HCT116 (cell line): ENCODE results near the gene SECISBP2. TPM values are rescaled to one million over a fixed set of nuclear protein-coding genes. Genes with fewer than 3 reads are reported as not detected.

Experiments used
- ATAC-seq: fragments of 200-7000 bp; cut with Tn5 transposase; 2 replicates; pipeline ENCODE4 v1.9.1; 2020; ENCODE audit warnings: mild to moderate bottlenecking, moderate library complexity
- BruUV-seq: library from RNA; stranded (reverse); fragments of 400-500 nt; replicated peaks from 2 replicates; lab custom pipeline; 2021; lab: Mats Ljungman, UMichigan
- CTCF ChIA-PET: fragments of 300-600 bp; sonication (Branson Sonifier 250); formaldehyde crosslinking; loops from one replicate; lab custom pipeline; 2021; ENCODE audit warnings: antibody characterized with exemption; lab: Charles Lee
- POLR2A ChIA-PET: fragments of 300-600, 350-600 bp; sonication (Branson Sonifier 250); formaldehyde crosslinking; loops from one replicate; lab custom pipeline; 2021; ENCODE audit warnings: antibody characterized with exemption; lab: Charles Lee
- RAD21 ChIA-PET, 2 experiments: fragments of 300-600 bp; sonication (Branson Sonifier 250); formaldehyde crosslinking; loops; one replicate each; lab custom pipeline; 2023; ENCODE audit warnings: low total read pairs in 2 of 2; ENCODE audit not compliant: uncharacterized antibody in 2 of 2, unreplicated experiment in 2 of 2, low non-redundant PET in 1 of 2; lab: Charles Lee
- DNase-seq: peaks from one replicate; pipeline ENCODE4 v3.0.0-alpha.2; 2010; ENCODE audit warnings: low read depth, low spot score
- H2AFZ ChIP-seq: fragments of 200-600 bp; shearing (Covaris generic), sonication (generic); 2 replicates; pipeline ENCODE4 v1.6.1; 2017; ENCODE audit warnings: low read depth, mixed run types, mixed read lengths, antibody characterized with exemption, low read length; ENCODE audit not compliant: poor library complexity, severe bottlenecking
- H3K27ac ChIP-seq: 2 replicates; pipeline ENCODE4 v1.5.1; 2012; ENCODE audit warnings: low read depth, low read length
- H3K27me3 ChIP-seq: fragments of 200-600 bp; sonication (generic); 2 replicates; pipeline ENCODE4 v1.6.1; 2016; ENCODE audit warnings: mixed run types, low read length, mixed read lengths; ENCODE audit not compliant: insufficient read depth
- H3K36me3 ChIP-seq, 2 experiments: fragments of 200-500 bp in 1 of 2; fragments of 200-600 bp in 1 of 2; sonication (Bioruptor generic) in 1 of 2; sonication (generic) in 1 of 2; 2 replicates each; pipeline versions ENCODE4 v1.5.1 to v1.6.1; 2014 to 2016; ENCODE audit warnings: low read length in 2 of 2, inconsistent platforms in 1 of 2, mixed read lengths in 1 of 2, mixed run types in 1 of 2; ENCODE audit not compliant: insufficient read depth in 2 of 2, control insufficient read depth in 1 of 2
- H3K4me1 ChIP-seq, 2 experiments: fragments of 200-600 bp in 1 of 2; sonication (generic) in 1 of 2; 2 replicates each; pipeline versions ENCODE4 v1.5.1 to v1.6.1; 2012 to 2017; ENCODE audit warnings: low read length in 2 of 2, inconsistent platforms in 1 of 2, mild to moderate bottlenecking in 1 of 2, mixed read lengths in 1 of 2, mixed run types in 1 of 2, moderate library complexity in 1 of 2; ENCODE audit not compliant: insufficient read depth in 2 of 2, control insufficient read depth in 1 of 2
- H3K4me2 ChIP-seq: fragments of 200-600 bp; sonication (generic); 2 replicates; pipeline ENCODE4 v1.6.1; 2017; ENCODE audit warnings: mixed run types, low read length, mixed read lengths
- H3K4me3 ChIP-seq, 2 experiments: fragments of 200-600 bp in 1 of 2; sonication (generic) in 1 of 2; replicated peaks in 1 of 2; 2 replicates each; pipeline ENCODE4 v1.5.1; 2011 to 2016; ENCODE audit warnings: low read length in 2 of 2, control low read depth in 1 of 2, low read depth in 1 of 2, mild to moderate bottlenecking in 1 of 2, mixed read lengths in 1 of 2, mixed run types in 1 of 2
- H3K79me2 ChIP-seq: fragments of 200-600 bp; sonication (generic); 2 replicates; pipeline ENCODE4 v1.6.1; 2017; ENCODE audit warnings: mild to moderate bottlenecking, mixed run types, low read length, moderate library complexity, mixed read lengths; ENCODE audit not compliant: insufficient read depth
- H3K9ac ChIP-seq: fragments of 200-600 bp; sonication (generic); 2 replicates; pipeline ENCODE4 v1.6.1; 2016; ENCODE audit warnings: low read length, mixed read lengths
- H3K9me2 ChIP-seq: fragments of 200-600 bp; sonication (generic), shearing (Covaris generic); 2 replicates; pipeline ENCODE4 v1.6.1; 2017; ENCODE audit warnings: mixed run types, mild to moderate bottlenecking, moderate library complexity; ENCODE audit not compliant: insufficient read depth
- H3K9me3 ChIP-seq, 2 experiments: fragments of 200-500 bp in 1 of 2; fragments of 200-600 bp in 1 of 2; sonication (Bioruptor generic) in 1 of 2; sonication (generic) in 1 of 2; 2 replicates each; pipeline ENCODE4 v1.6.1; 2014 to 2017; ENCODE audit warnings: low read length in 2 of 2, mixed read lengths in 2 of 2, inconsistent platforms in 1 of 2, low read depth in 1 of 2, mild to moderate bottlenecking in 1 of 2, mixed run types in 1 of 2, moderate library complexity in 1 of 2; ENCODE audit not compliant: control insufficient read depth in 1 of 2, insufficient read depth in 1 of 2
- H4K20me1 ChIP-seq: fragments of 200-600 bp; sonication (generic), shearing (Covaris generic); 2 replicates; pipeline ENCODE4 v1.6.1; 2017; ENCODE audit warnings: mixed run types, mild to moderate bottlenecking, moderate library complexity; ENCODE audit not compliant: insufficient read depth
- CBX3 ChIP-seq: IDR thresholded peaks from 2 replicates; pipeline ENCODE4 v1.6.1; 2012; ENCODE audit warnings: low read depth
- CEBPB ChIP-seq: IDR thresholded peaks from 2 replicates; pipeline ENCODE4 v1.6.1; 2012; ENCODE audit warnings: low read depth
- ELF1 ChIP-seq: IDR thresholded peaks from 2 replicates; pipeline ENCODE4 v1.6.1; 2012; ENCODE audit warnings: low read depth, borderline replicate concordance
- EZH2 ChIP-seq: fragments of 200-600 bp; sonication (generic); IDR thresholded peaks from 2 replicates; pipeline ENCODE4 v1.6.1; 2017; ENCODE audit warnings: antibody characterized with exemption, mixed run types
- EZH2phosphoT487 ChIP-seq: fragments of 200-600 bp; IDR thresholded peaks from 2 replicates; pipeline ENCODE4 v1.6.1; 2018; ENCODE audit warnings: antibody characterized with exemption, borderline replicate concordance
- JUND ChIP-seq: IDR thresholded peaks from 2 replicates; pipeline ENCODE4 v1.6.1; 2012
- POLR2AphosphoS5 ChIP-seq: IDR thresholded peaks from 2 replicates; pipeline ENCODE4 v1.6.1; 2011; ENCODE audit warnings: mild to moderate bottlenecking, low read depth, low read length, moderate library complexity
- SIN3A ChIP-seq: IDR thresholded peaks from 2 replicates; pipeline ENCODE4 v1.6.1; 2012; ENCODE audit warnings: low read depth
- SP1 ChIP-seq: IDR thresholded peaks from 2 replicates; pipeline ENCODE4 v1.6.1; 2012; ENCODE audit warnings: low read depth
- SRF ChIP-seq: IDR thresholded peaks from 2 replicates; pipeline ENCODE4 v1.6.1; 2012; ENCODE audit warnings: low read depth
- TCF7L2 ChIP-seq: IDR thresholded peaks from 2 replicates; pipeline ENCODE4 v1.7.0; 2011; ENCODE audit warnings: borderline replicate concordance, inconsistent platforms; ENCODE audit not compliant: insufficient read depth, insufficient read length; ENCODE audit errors: extremely low read depth
- ZBTB33 ChIP-seq: IDR thresholded peaks from 2 replicates; pipeline ENCODE4 v1.6.1; 2011; ENCODE audit warnings: mild to moderate bottlenecking, low read length, moderate library complexity; ENCODE audit not compliant: insufficient replicate concordance; ENCODE audit errors: extremely low read depth
- ZFX ChIP-seq: fragments of 450-650 bp; IDR thresholded peaks from 2 replicates; pipeline ENCODE4 v1.6.1; 2017
- ZNF274 ChIP-seq: fragments of 200-500 bp; sonication (Bioruptor generic); IDR thresholded peaks from 2 replicates; pipeline ENCODE4 v1.6.1; 2014; ENCODE audit warnings: mild to moderate bottlenecking, low read depth, low read length, inconsistent platforms
- intact Hi-C: fragments of 100-400 bp; cut with micrococcal nuclease; formaldehyde crosslinking; loops from 2 replicates; pipeline ENCODE4 v1.10.0; 2022
- total RNA-seq: library from RNA; stranded (reverse); gene quantifications from one replicate; pipeline ENCODE4 v1.2.1, GENCODE V29; 2021; ENCODE audit not compliant: unreplicated experiment
- TF ChIP-seq, protein P1 (sequence below): IDR thresholded peaks from 2 replicates; pipeline ENCODE4 v1.6.1; 2012; ENCODE audit warnings: low read depth

SECISBP2 gene
- total RNA-seq, 1 experiment from 2014 or later = 41.6 TPM

DNA sequence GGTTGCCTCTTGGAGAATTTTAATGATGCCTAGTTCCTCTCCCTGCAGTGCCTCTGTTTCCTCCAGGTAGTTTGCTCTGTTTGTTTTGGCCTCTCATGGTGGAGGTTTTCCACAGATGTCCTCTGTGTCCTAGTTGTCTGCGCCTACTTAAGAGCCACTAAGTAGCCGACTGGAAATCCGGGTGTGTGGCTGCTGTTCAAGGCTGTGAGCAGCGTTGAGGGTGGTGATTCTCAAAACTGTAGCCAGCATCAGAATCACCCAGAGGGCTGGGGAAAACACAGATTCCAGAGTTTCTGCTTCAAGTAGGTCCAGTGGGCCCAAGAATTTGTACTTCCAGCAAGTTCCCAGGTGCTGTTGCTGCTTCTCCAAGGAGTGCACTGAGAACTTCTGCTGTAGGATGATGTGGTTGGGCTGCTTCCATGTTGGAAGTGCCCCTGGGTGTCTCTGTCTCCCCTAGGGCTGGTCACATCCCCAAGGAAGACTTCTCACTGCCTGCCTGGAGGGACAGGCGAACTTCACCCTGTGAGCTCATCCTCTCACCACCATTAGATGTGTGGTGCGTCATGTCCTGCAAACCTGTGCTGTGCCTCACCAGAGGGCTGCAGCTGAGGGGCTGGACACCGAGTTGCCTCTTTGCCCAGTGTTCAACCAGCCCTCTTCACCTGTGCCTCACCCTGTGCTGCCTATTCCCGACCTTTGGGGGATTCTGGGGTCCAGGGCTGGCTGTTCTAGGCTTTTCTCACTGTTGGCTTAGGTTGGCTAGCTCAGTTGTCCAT lies 34.8 kb downstream of the SECISBP2 start:
- Histone ChIP-seq H3K4me1 (no peaks in the 10 kb centered on the region), H3K79me2 (no peaks in the 10 kb centered on the region), H3K9me3 (no peaks in the 10 kb centered on the region), H3K27ac (no peak overlapping the region), H3K36me3 (peaks cover 32 to 44% of the 10 kb centered on the region in 2 experiments), H3K4me2 (no peak overlapping the region), H2AFZ (no peak overlapping the region), H4K20me1 (no peaks in the 10 kb centered on the region), H3K4me3 (no peak overlapping the region), H3K9me2 (no peaks in the 10 kb centered on the region), H3K9ac (no peak overlapping the region), H3K27me3 (no peaks in the 10 kb centered on the region)
- ChIA-PET CTCF (no interaction called here), POLR2A (no interaction called here), RAD21 (no interaction called here)
- no peak for DNase-seq
- BruUV-seq = no TSS peak
- TF ChIP-seq ELF1 = no peak
- TF ChIP-seq CEBPB = no peak
- no peak for TF ChIP-seq ZBTB33
- no peak for TF ChIP-seq SIN3A
- no peak for TF ChIP-seq POLR2AphosphoS5
- TF ChIP-seq EZH2phosphoT487 = no peak
- intact Hi-C loops = no loop called here
- no peak for ATAC-seq

DNA sequence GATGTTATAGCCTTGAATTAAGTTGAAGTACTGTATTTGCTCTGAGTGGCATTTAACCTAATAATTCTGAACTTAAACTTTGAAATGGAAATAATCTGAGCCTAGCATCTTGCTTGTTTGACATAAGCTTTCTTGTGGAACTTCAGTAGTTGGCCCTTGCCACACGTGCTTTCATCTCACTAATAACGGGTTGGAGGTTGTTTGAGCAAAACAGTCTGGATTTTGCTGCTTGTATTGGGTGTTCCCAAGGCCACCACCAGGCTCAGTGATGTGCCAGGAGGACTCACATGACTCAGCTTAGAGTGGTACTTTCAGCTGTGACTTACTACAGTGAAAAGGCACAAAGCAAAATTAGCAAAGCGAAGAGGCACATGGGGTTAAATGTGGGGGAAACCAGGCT lies 35.7 kb downstream of the SECISBP2 start:
- BruUV-seq = no TSS peak
- POLR2A ChIA-PET = no interaction called here
- CTCF ChIA-PET = no interaction called here
- H3K4me1 ChIP-seq = no peaks in the 10 kb centered on the region
- no peaks in the 10 kb centered on the region for H3K9me2 ChIP-seq
- peaks cover 33 to 40% of the 10 kb centered on the region in 2 experiments for H3K36me3 ChIP-seq
- ATAC-seq (no peak), DNase-seq (no peak)
- no peaks in the 10 kb centered on the region for H3K27me3 ChIP-seq
- no peak overlapping the region for H3K4me3 ChIP-seq
- H3K79me2 ChIP-seq = no peaks in the 10 kb centered on the region
- no peak overlapping the region for H2AFZ ChIP-seq
- no peaks in the 10 kb centered on the region for H4K20me1 ChIP-seq
- no peak overlapping the region for H3K27ac ChIP-seq
- no peaks in the 10 kb centered on the region for H3K9me3 ChIP-seq
- RAD21 ChIA-PET = no interaction called here
- intact Hi-C loops = no loop called here
- H3K9ac ChIP-seq = no peak overlapping the region
- H3K4me2 ChIP-seq = no peak overlapping the region
- TF ChIP-seq CBX3 = no peak
- TF ChIP-seq CEBPB = no peak
- TF ChIP-seq ZFX = no peak
- TF ChIP-seq SP1 = no peak
- TF ChIP-seq ELF1 = no peak
- no peak for TF ChIP-seq EZH2phosphoT487
- TF ChIP-seq, protein P1, sequence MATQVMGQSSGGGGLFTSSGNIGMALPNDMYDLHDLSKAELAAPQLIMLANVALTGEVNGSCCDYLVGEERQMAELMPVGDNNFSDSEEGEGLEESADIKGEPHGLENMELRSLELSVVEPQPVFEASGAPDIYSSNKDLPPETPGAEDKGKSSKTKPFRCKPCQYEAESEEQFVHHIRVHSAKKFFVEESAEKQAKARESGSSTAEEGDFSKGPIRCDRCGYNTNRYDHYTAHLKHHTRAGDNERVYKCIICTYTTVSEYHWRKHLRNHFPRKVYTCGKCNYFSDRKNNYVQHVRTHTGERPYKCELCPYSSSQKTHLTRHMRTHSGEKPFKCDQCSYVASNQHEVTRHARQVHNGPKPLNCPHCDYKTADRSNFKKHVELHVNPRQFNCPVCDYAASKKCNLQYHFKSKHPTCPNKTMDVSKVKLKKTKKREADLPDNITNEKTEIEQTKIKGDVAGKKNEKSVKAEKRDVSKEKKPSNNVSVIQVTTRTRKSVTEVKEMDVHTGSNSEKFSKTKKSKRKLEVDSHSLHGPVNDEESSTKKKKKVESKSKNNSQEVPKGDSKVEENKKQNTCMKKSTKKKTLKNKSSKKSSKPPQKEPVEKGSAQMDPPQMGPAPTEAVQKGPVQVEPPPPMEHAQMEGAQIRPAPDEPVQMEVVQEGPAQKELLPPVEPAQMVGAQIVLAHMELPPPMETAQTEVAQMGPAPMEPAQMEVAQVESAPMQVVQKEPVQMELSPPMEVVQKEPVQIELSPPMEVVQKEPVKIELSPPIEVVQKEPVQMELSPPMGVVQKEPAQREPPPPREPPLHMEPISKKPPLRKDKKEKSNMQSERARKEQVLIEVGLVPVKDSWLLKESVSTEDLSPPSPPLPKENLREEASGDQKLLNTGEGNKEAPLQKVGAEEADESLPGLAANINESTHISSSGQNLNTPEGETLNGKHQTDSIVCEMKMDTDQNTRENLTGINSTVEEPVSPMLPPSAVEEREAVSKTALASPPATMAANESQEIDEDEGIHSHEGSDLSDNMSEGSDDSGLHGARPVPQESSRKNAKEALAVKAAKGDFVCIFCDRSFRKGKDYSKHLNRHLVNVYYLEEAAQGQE = no peak
- no peak for TF ChIP-seq EZH2
- TF ChIP-seq JUND = no peak
- TF ChIP-seq TCF7L2 = no peak
- no peak for TF ChIP-seq SRF
- TF ChIP-seq ZNF274 = no peak
